ENCODE results near the gene TSPEAR.
"Not testable (repeated sequence)": the region's sequence is repeated elsewhere in the genome, so short reads cannot be mapped to it uniquely, and the experiment has no call there.

Gene TSPEAR

GRCh38 chr21:44582055-44582454 lies 129.3 kb downstream of the TSPEAR start:
- DNase-seq = no peak

GRCh38 chr21:44581158-44581557 lies 130.2 kb downstream of the TSPEAR start:
- no peak for DNase-seq

- not testable (repeated sequence) for DNase-seq
Measured at GRCh38 chr21:44580231-44580821, 131.0 kb downstream of the TSPEAR start, which contains the start of gene KRTAP10-5. Gene KRTAP10-5, minus strand, starts transcription at chr21:44580604. Its CDS starts 26 bp downstream, at chr21:44580578.

GRCh38 chr21:44579833-44580144 lies 131.6 kb downstream of the TSPEAR start:
- DNase-seq = no peak

GRCh38 chr21:44579056-44579832 lies 132.1 kb downstream of the TSPEAR start:
- no peak for DNase-seq

- no peak for DNase-seq
Measured at GRCh38 chr21:44578371-44579055, 132.9 kb downstream of the TSPEAR start.

GRCh38 chr21:44576025-44576420 lies 135.3 kb downstream of the TSPEAR start:
- DNase-seq = no peak

GRCh38 chr21:44575307-44576024 lies 135.9 kb downstream of the TSPEAR start:
- DNase-seq = no peak

GRCh38 chr21:44574457-44575306 lies 136.7 kb downstream of the TSPEAR start:
- no peak for DNase-seq

GRCh38 chr21:44573630-44574456 lies 137.5 kb downstream of the TSPEAR start, which contains the start of gene KRTAP10-4:
Gene KRTAP10-4, plus strand, starts transcription at chr21:44573729. Its CDS starts 30 bp downstream, at chr21:44573759.
- DNase-seq = not testable (repeated sequence)

GRCh38 chr21:44572959-44573583 lies 138.3 kb downstream of the TSPEAR start:
- DNase-seq = no peak

GRCh38 chr21:44571844-44572782 lies 139.3 kb downstream of the TSPEAR start:
- DNase-seq = no peak

- DNase-seq = no peak
Measured at GRCh38 chr21:44571296-44571695, 140.1 kb downstream of the TSPEAR start.

- DNase-seq = no peak
Measured at GRCh38 chr21:44569861-44570517, 141.4 kb downstream of the TSPEAR start.

- no peak for DNase-seq
Measured at GRCh38 chr21:44568667-44569556, 142.5 kb downstream of the TSPEAR start.

GRCh38 chr21:44568261-44568660 lies 143.1 kb downstream of the TSPEAR start:
- DNase-seq = no peak

GRCh38 chr21:44567481-44568171 lies 143.7 kb downstream of the TSPEAR start:
- no peak for DNase-seq
